ENCODE results near the gene PLCG2.
"Not testable (repeated sequence)": the region's sequence is repeated elsewhere in the genome, so short reads cannot be mapped to it uniquely, and the experiment has no call there.

The PLCG2 gene

GRCh38 chr16:81875461-81875860 is 96.4 kb downstream of the PLCG2 start:
- H3K9ac ChIP-seq (ENCODE audit: low read length), result no peak overlapping the region

GRCh38 chr16:81876273-81876900 is 97.3 kb downstream of the PLCG2 start:
- H3K9ac ChIP-seq (ENCODE audit: low read length), result no peak overlapping the region
- H3K27me3 ChIP-seq (ENCODE audit: low read depth, low read length), result no peaks in the 10 kb centered on the region
- peaks cover 23% of the 10 kb centered on the region for H3K79me2 ChIP-seq (ENCODE audit: low read length)
- H3K36me3 ChIP-seq (replicated peaks; ENCODE audit: low read depth, low read length), result peaks cover 28% of the 10 kb centered on the region
- H3K4me2 ChIP-seq (ENCODE audit: low read length), result no peak overlapping the region
- no peak for TF ChIP-seq EZH2phosphoT487 (IDR thresholded peaks at IDR 0.05; ENCODE audit: low read depth)
- TF ChIP-seq, protein P1, sequence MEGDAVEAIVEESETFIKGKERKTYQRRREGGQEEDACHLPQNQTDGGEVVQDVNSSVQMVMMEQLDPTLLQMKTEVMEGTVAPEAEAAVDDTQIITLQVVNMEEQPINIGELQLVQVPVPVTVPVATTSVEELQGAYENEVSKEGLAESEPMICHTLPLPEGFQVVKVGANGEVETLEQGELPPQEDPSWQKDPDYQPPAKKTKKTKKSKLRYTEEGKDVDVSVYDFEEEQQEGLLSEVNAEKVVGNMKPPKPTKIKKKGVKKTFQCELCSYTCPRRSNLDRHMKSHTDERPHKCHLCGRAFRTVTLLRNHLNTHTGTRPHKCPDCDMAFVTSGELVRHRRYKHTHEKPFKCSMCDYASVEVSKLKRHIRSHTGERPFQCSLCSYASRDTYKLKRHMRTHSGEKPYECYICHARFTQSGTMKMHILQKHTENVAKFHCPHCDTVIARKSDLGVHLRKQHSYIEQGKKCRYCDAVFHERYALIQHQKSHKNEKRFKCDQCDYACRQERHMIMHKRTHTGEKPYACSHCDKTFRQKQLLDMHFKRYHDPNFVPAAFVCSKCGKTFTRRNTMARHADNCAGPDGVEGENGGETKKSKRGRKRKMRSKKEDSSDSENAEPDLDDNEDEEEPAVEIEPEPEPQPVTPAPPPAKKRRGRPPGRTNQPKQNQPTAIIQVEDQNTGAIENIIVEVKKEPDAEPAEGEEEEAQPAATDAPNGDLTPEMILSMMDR (IDR thresholded peaks at IDR 0.05; ENCODE audit: low read depth, low read length), result no peak
- H3K4me3 ChIP-seq (ENCODE audit: low read length), result no peak overlapping the region
- no peaks in the 10 kb centered on the region for H3K9me3 ChIP-seq (ENCODE audit: insufficient read depth, low read length)
- H2AFZ ChIP-seq (ENCODE audit: low read depth, low read length), result no peak overlapping the region
- H4K20me1 ChIP-seq (ENCODE audit: insufficient read depth, low read length), result peaks cover 14% of the 10 kb centered on the region
- no peak overlapping the region for H3K27ac ChIP-seq (ENCODE audit: low read length)
- peaks cover 10% of the 10 kb centered on the region for H3K4me1 ChIP-seq (ENCODE audit: low read length)

More at GRCh38 chr16:81875461-81875860, 96.4 kb downstream of the PLCG2 start:
- no peak overlapping the region for H3K27ac ChIP-seq (ENCODE audit: low read length)
- no peaks in the 10 kb centered on the region for H3K9me3 ChIP-seq (ENCODE audit: insufficient read depth, low read length)
- TF ChIP-seq EZH2phosphoT487 (IDR thresholded peaks at IDR 0.05; ENCODE audit: low read depth), result no peak
- TF ChIP-seq, protein P1 (IDR thresholded peaks at IDR 0.05; ENCODE audit: low read depth, low read length), result no peak
- no peak overlapping the region for H3K4me2 ChIP-seq (ENCODE audit: low read length)
- H2AFZ ChIP-seq (ENCODE audit: low read depth, low read length), result no peak overlapping the region
- H3K4me1 ChIP-seq (ENCODE audit: low read length), result peaks cover 10% of the 10 kb centered on the region
- peaks cover 28% of the 10 kb centered on the region for H3K36me3 ChIP-seq (replicated peaks; ENCODE audit: low read depth, low read length)
- H4K20me1 ChIP-seq (ENCODE audit: insufficient read depth, low read length), result peaks cover 14% of the 10 kb centered on the region
- no peak overlapping the region for H3K4me3 ChIP-seq (ENCODE audit: low read length)
- H3K27me3 ChIP-seq (ENCODE audit: low read depth, low read length), result no peaks in the 10 kb centered on the region
- H3K79me2 ChIP-seq (ENCODE audit: low read length), result peaks cover 23% of the 10 kb centered on the region

DNA sequence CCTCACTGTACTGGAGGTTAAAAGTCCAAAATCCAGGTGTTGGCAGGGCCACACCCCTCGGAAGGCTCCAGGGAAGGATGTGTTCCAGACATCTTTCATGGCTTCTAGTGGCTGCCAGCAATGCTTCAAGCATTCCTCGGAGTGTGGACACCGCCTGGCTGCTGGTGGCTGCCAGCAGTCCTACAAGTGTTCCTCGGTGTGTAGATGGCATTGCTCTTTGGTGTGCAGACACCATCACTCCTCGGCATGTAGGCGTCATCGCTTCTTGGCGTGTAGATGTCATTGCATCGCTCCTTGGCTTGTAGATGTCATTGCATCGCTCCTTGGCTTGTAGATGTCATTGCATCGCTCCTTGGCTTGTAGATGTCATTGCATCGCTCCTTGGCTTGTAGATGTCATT is 98.4 kb downstream of the PLCG2 start:
- H3K4me3 ChIP-seq (ENCODE audit: low read length); H3K9me3 ChIP-seq (ENCODE audit: insufficient read depth, low read length); H2AFZ ChIP-seq (ENCODE audit: low read depth, low read length); H3K4me2 ChIP-seq (ENCODE audit: low read length); H3K9ac ChIP-seq (ENCODE audit: low read length); H3K4me1 ChIP-seq (ENCODE audit: low read length); H3K27ac ChIP-seq (ENCODE audit: low read length); H3K27me3 ChIP-seq (ENCODE audit: low read depth, low read length): not testable (repeated sequence)
- Histone ChIP-seq H3K36me3 (replicated peaks; ENCODE audit: low read depth, low read length) (peaks cover 28% of the 10 kb centered on the region), H3K79me2 (ENCODE audit: low read length) (peaks cover 23% of the 10 kb centered on the region), H4K20me1 (ENCODE audit: insufficient read depth, low read length) (peaks cover 14% of the 10 kb centered on the region)

- H3K79me2 ChIP-seq (ENCODE audit: low read length), result peaks cover 23% of the 10 kb centered on the region
- H3K4me2 ChIP-seq (ENCODE audit: low read length), result no peak overlapping the region
- H3K27me3 ChIP-seq (ENCODE audit: low read depth, low read length), result no peaks in the 10 kb centered on the region
- H3K4me3 ChIP-seq (ENCODE audit: low read length), result no peak overlapping the region
- peaks cover 14% of the 10 kb centered on the region for H4K20me1 ChIP-seq (ENCODE audit: insufficient read depth, low read length)
- H3K9ac ChIP-seq (ENCODE audit: low read length), result no peak overlapping the region
- no peak overlapping the region for H2AFZ ChIP-seq (ENCODE audit: low read depth, low read length)
- TF ChIP-seq, protein P1 (IDR thresholded peaks at IDR 0.05; ENCODE audit: low read depth, low read length), result no peak
- no peak for TF ChIP-seq EZH2phosphoT487 (IDR thresholded peaks at IDR 0.05; ENCODE audit: low read depth)
- H3K27ac ChIP-seq (ENCODE audit: low read length), result no peak overlapping the region
- H3K4me1 ChIP-seq (ENCODE audit: low read length), result peaks cover 10% of the 10 kb centered on the region
- H3K36me3 ChIP-seq (replicated peaks; ENCODE audit: low read depth, low read length), result peaks cover 32% of the 10 kb centered on the region
- no peaks in the 10 kb centered on the region for H3K9me3 ChIP-seq (ENCODE audit: insufficient read depth, low read length)
Observed at GRCh38 chr16:81878529-81878928, 99.4 kb downstream of the PLCG2 start.

Data from OCI-LY3 (cell line).